Common myeloid progenitor, CD34-positive (primary cell): ENCODE measurements around the gene B4GALT6.

Experiments
- CTCF ChIA-PET: fragments of 350-600 bp; sonication (Branson Sonifier 250); formaldehyde crosslinking; loops from one replicate; lab custom pipeline; 2021; ENCODE audit warnings: antibody characterized with exemption; lab: Charles Lee
- POLR2A ChIA-PET: fragments of 350-600 bp; sonication (Branson Sonifier 250); formaldehyde crosslinking; loops from one replicate; lab custom pipeline; 2021; ENCODE audit warnings: antibody characterized with exemption; lab: Charles Lee
- DNase-seq, 3 donors: peaks; one replicate each; pipeline versions ENCODE4 v3.0.0 to v3.0.0-alpha.2; 2013
- H3K27ac ChIP-seq, 2 experiments: 1 replicate in 1 of 2; 2 replicates in 1 of 2; pipeline ENCODE4 v1.7.0; 2013; ENCODE audit warnings: inconsistent platforms in 2 of 2, low read length in 2 of 2, mild to moderate bottlenecking in 2 of 2, low read depth in 1 of 2, moderate library complexity in 1 of 2; ENCODE audit not compliant: severe bottlenecking in 2 of 2, insufficient read depth in 1 of 2, poor library complexity in 1 of 2
- H3K27me3 ChIP-seq, 5 experiments: replicated peaks in 2 of 5; 1 replicate in 3 of 5; 2 replicates in 2 of 5; pipeline versions ENCODE4 v1.6.1 to v1.7.0; 2013; ENCODE audit warnings: low read length in 4 of 5, mild to moderate bottlenecking in 2 of 5, moderate library complexity in 2 of 5, inconsistent platforms in 1 of 5; ENCODE audit not compliant: insufficient read depth in 5 of 5, control insufficient read depth in 4 of 5
- H3K36me3 ChIP-seq, 4 experiments: 1 replicate in 2 of 4; 2 replicates in 2 of 4; pipeline versions ENCODE4 v1.6.1 to v1.7.0; 2013; ENCODE audit warnings: low read length in 3 of 4, control low read depth in 1 of 4, mild to moderate bottlenecking in 1 of 4; ENCODE audit not compliant: control insufficient read depth in 4 of 4, insufficient read depth in 4 of 4
- H3K4me1 ChIP-seq, 4 experiments: 1 replicate in 3 of 4; 2 replicates in 1 of 4; pipeline versions ENCODE4 v1.6.1 to v1.7.1; 2013; ENCODE audit warnings: low read length in 3 of 4, mild to moderate bottlenecking in 3 of 4, control low read depth in 1 of 4, inconsistent platforms in 1 of 4, moderate library complexity in 1 of 4; ENCODE audit not compliant: control insufficient read depth in 4 of 4, insufficient read depth in 4 of 4; ENCODE audit errors: control extremely low read depth in 1 of 4
- H3K4me3 ChIP-seq, 7 experiments: 1 replicate in 4 of 7; 2 replicates in 3 of 7; pipeline versions ENCODE4 v1.5.1 to v1.7.0; 2013; ENCODE audit warnings: mild to moderate bottlenecking in 7 of 7, low read length in 6 of 7, moderate library complexity in 6 of 7, inconsistent platforms in 2 of 7, low read depth in 2 of 7, control low read depth in 1 of 7; ENCODE audit not compliant: insufficient read depth in 4 of 7, control insufficient read depth in 1 of 7; ENCODE audit errors: extremely low read depth in 1 of 7
- H3K9me3 ChIP-seq, 5 experiments: 1 replicate in 4 of 5; 2 replicates in 1 of 5; pipeline versions ENCODE4 v1.6.1 to v1.7.1; 2013; ENCODE audit warnings: low read length in 4 of 5, mild to moderate bottlenecking in 2 of 5, inconsistent platforms in 1 of 5, low read depth in 1 of 5, moderate library complexity in 1 of 5; ENCODE audit not compliant: control insufficient read depth in 4 of 5, insufficient read depth in 2 of 5; ENCODE audit errors: control extremely low read depth in 1 of 5
- WGBS: methylation state at CpG from one replicate; pipeline ENCODE4 v1.1.5; 2013; ENCODE audit not compliant: insufficient coverage; 5-methylcytosine and 5-hydroxymethylcytosine counted together

B4GALT6 gene

GRCh38 chr18:31664101-31664500, 20.3 kb downstream of the B4GALT6 start:
- WGBS: no CpG with 5 or more reads among the region's 1 CpG
- ChIA-PET POLR2A (no interaction called here), CTCF (interaction anchor here (1.7 to 4.4 kb wide), 3 partner anchors 9 to 17 kb away, joined by 5 to 31 read pairs (median 9); no protein-coding TSS in a partner anchor)
- H3K4me1 ChIP-seq: peaks cover 6 to 21% (median 9%) of the 10 kb centered on the region in 4 experiments
- no peak overlapping the region for H3K27ac ChIP-seq
- H3K36me3 ChIP-seq: peaks cover 4 to 29% (median 21%) of the 10 kb centered on the region in 4 experiments
- peaks cover 0 to 5% (median 0%) of the 10 kb centered on the region in 5 experiments for H3K9me3 ChIP-seq
- no peak for DNase-seq
- no peak overlapping the region for H3K4me3 ChIP-seq
- H3K27me3 ChIP-seq: no peaks in the 10 kb centered on the region

- no peak overlapping the region for H3K27ac ChIP-seq
- no peak overlapping the region for H3K4me3 ChIP-seq
- H3K27me3 ChIP-seq: no peaks in the 10 kb centered on the region
- 100% methylated on average over 2 of the region's 3 CpGs for WGBS
- H3K9me3 ChIP-seq: peaks cover 0 to 5% (median 0%) of the 10 kb centered on the region in 5 experiments
- ChIA-PET CTCF (interaction anchor here (1.2 to 1.7 kb wide), 3 partner anchors 10 to 19 kb away, joined by 4 to 6 read pairs (median 6); no protein-coding TSS in a partner anchor), POLR2A (no interaction called here)
- peaks cover 9 to 28% (median 15%) of the 10 kb centered on the region in 4 experiments for H3K4me1 ChIP-seq
- no peak for DNase-seq
- H3K36me3 ChIP-seq: peaks cover 4 to 33% (median 21%) of the 10 kb centered on the region in 4 experiments
Observed at GRCh38 chr18:31661965-31662364, 22.4 kb downstream of the B4GALT6 start.

- H3K9me3 ChIP-seq: peaks cover 0 to 5% (median 0%) of the 10 kb centered on the region in 5 experiments
- peaks cover 8 to 36% (median 21%) of the 10 kb centered on the region in 4 experiments for H3K36me3 ChIP-seq
- ChIA-PET POLR2A (no interaction called here), CTCF (interaction anchor here (1.2 to 1.7 kb wide), 2 partner anchors 11 to 18 kb away, joined by 6 read pairs; no protein-coding TSS in a partner anchor)
- DNase-seq: peak in 1 of 3 donors; percentile 53
- no peak overlapping the region for H3K4me3 ChIP-seq
- H3K27ac ChIP-seq: no peak overlapping the region
- peaks cover 9 to 27% (median 15%) of the 10 kb centered on the region in 4 experiments for H3K4me1 ChIP-seq
- 100% methylated on average over 1 of the region's 4 CpGs for WGBS
- H3K27me3 ChIP-seq: no peaks in the 10 kb centered on the region
Observed at GRCh38 chr18:31660763-31661162, 23.6 kb downstream of the B4GALT6 start.

GRCh38 chr18:31659576-31660177, 24.7 kb downstream of the B4GALT6 start:
- Histone ChIP-seq H3K27me3 (no peaks in the 10 kb centered on the region), H3K4me1 (peaks cover 9 to 32% (median 22%) of the 10 kb centered on the region in 4 experiments), H3K36me3 (peaks cover 7 to 36% (median 16%) of the 10 kb centered on the region in 4 experiments), H3K9me3 (peaks cover 0 to 5% (median 0%) of the 10 kb centered on the region in 5 experiments), H3K27ac (peak overlapping the region; percentile 43 to 80), H3K4me3 (peak overlapping the region in 3 of 7 experiments; percentile 38 to 68 (median 56))
- POLR2A ChIA-PET: no interaction called here
- WGBS: no CpG with 5 or more reads among the region's 1 CpG
- CTCF ChIA-PET: interaction anchor here (2.1 kb wide), 1 partner anchor 13 kb away, joined by 11 read pairs; no protein-coding TSS in a partner anchor
- DNase-seq: peak in 1 of 3 donors; percentile 65

- POLR2A ChIA-PET: interaction anchor here (0.8 kb wide), 1 partner anchor 26 kb away, joined by 3 read pairs; the partner anchor contains the start of gene B4GALT6
- CTCF ChIA-PET: interaction anchor here (0.6 to 2.1 kb wide), 10 partner anchors 8 to 546 kb away, joined by 3 to 11 read pairs (median 4); partner anchors contain the start of gene B4GALT6
Observed at GRCh38 chr18:31658670-31659575, 25.5 kb downstream of the B4GALT6 start.

GRCh38 chr18:31657823-31658669, 26.3 kb downstream of the B4GALT6 start:
- peaks cover 0 to 5% (median 0%) of the 10 kb centered on the region in 5 experiments for H3K9me3 ChIP-seq
- peaks cover 9 to 38% (median 25%) of the 10 kb centered on the region in 4 experiments for H3K4me1 ChIP-seq
- CTCF ChIA-PET: interaction anchor here (0.7 to 2.1 kb wide), 10 partner anchors 9 to 102 kb away, joined by 3 to 11 read pairs (median 4); partner anchors contain the start of gene B4GALT6
- POLR2A ChIA-PET: interaction anchor here (0.8 kb wide), 1 partner anchor 27 kb away, joined by 3 read pairs; the partner anchor contains the start of gene B4GALT6
- no peak for DNase-seq
- peak overlapping the region in 2 of 7 experiments; percentile 11 to 68 for H3K4me3 ChIP-seq
- no peaks in the 10 kb centered on the region for H3K27me3 ChIP-seq
- peaks cover 0 to 23% (median 14%) of the 10 kb centered on the region in 4 experiments for H3K36me3 ChIP-seq
- H3K27ac ChIP-seq: peak overlapping the region; percentile 43 to 80
- 94% methylated on average over 5 of the region's 12 CpGs for WGBS

More at GRCh38 chr18:31658670-31659575, 25.5 kb downstream of the B4GALT6 start:
- Histone ChIP-seq H3K9me3 (peaks cover 0 to 5% (median 0%) of the 10 kb centered on the region in 5 experiments), H3K4me3 (peak overlapping the region in 4 of 7 experiments; percentile 21 to 68 (median 47)), H3K36me3 (peaks cover 2 to 28% (median 13%) of the 10 kb centered on the region in 4 experiments), H3K27ac (peak overlapping the region; percentile 43 to 80), H3K4me1 (peaks cover 9 to 32% (median 22%) of the 10 kb centered on the region in 4 experiments), H3K27me3 (no peaks in the 10 kb centered on the region)
- DNase-seq: peak; percentile 78 to 93 (median 89)
- WGBS: 33% methylated on average over 8 of the region's 10 CpGs
